GM23338 (cell line): ENCODE data around the gene ANO4. TPM values are rescaled to one million over a fixed set of nuclear protein-coding genes. Genes with fewer than 3 reads are reported as not detected.

Source experiments
- ATAC-seq: fragments of 200-7000 bp; cut with Tn5 transposase; 3 replicates; pipeline ENCODE4 v1.9.1; 2020
- DNase-seq: peaks from one replicate; pipeline ENCODE4 v3.0.0-alpha.2; 2015; ENCODE audit warnings: low spot score
- H2AFZ ChIP-seq: fragments of 200-600 bp; sonication (generic); 2 replicates; pipeline ENCODE4 v1.8.0; 2016; ENCODE audit warnings: antibody characterized with exemption, mild to moderate bottlenecking, moderate library complexity
- H3F3A ChIP-seq: fragments of 200-600 bp; sonication (generic); replicated peaks from 2 replicates; pipeline ENCODE4 v1.8.0; 2017; ENCODE audit warnings: antibody characterized with exemption, mixed run types, low read depth
- H3K27ac ChIP-seq: fragments of 200-600 bp; sonication (generic); 2 replicates; pipeline ENCODE4 v1.6.1; 2016; ENCODE audit warnings: low read depth
- H3K27me3 ChIP-seq: fragments of 200-600 bp; sonication (generic); 2 replicates; pipeline ENCODE4 v1.8.0; 2016; ENCODE audit warnings: mild to moderate bottlenecking, mixed run types, moderate library complexity; ENCODE audit not compliant: insufficient read depth
- H3K36me3 ChIP-seq: fragments of 200-600 bp; sonication (generic); 2 replicates; pipeline ENCODE4 v1.8.0; 2016; ENCODE audit warnings: mild to moderate bottlenecking; ENCODE audit not compliant: insufficient read depth
- H3K4me1 ChIP-seq: fragments of 200-600 bp; sonication (generic); 2 replicates; pipeline ENCODE4 v1.8.0; 2016; ENCODE audit warnings: mild to moderate bottlenecking, moderate library complexity; ENCODE audit not compliant: insufficient read depth
- H3K4me2 ChIP-seq: fragments of 200-600 bp; sonication (generic); 2 replicates; pipeline ENCODE4 v1.7.1; 2017; ENCODE audit warnings: mixed run types
- H3K4me3 ChIP-seq: fragments of 200-600 bp; sonication (generic); 2 replicates; pipeline ENCODE4 v1.6.1; 2016; ENCODE audit warnings: mixed run types
- H3K79me2 ChIP-seq: fragments of 200-600 bp; sonication (generic); replicated peaks from 2 replicates; pipeline ENCODE4 v1.8.0; 2017; ENCODE audit warnings: mild to moderate bottlenecking; ENCODE audit not compliant: insufficient read depth
- H3K9me2 ChIP-seq: fragments of 200-600 bp; sonication (generic); 2 replicates; pipeline ENCODE4 v1.8.0; 2017; ENCODE audit not compliant: insufficient read depth
- H4K20me1 ChIP-seq: fragments of 200-600 bp; sonication (generic); replicated peaks from 2 replicates; pipeline ENCODE4 v1.8.0; 2017; ENCODE audit warnings: mild to moderate bottlenecking; ENCODE audit not compliant: insufficient read depth
- H3K27ac Mint-ChIP-seq: 2 replicates; pipeline ENCODE4 v1.8.0; 2020; ENCODE audit warnings: inconsistent platforms, mild to moderate bottlenecking, moderate library complexity, mixed read lengths
- H3K27me3 Mint-ChIP-seq: 3 replicates; pipeline ENCODE4 v1.8.0; 2022; ENCODE audit warnings: low read depth, mild to moderate bottlenecking, moderate library complexity, mixed read lengths, inconsistent platforms; ENCODE audit not compliant: insufficient read depth, poor library complexity
- H3K36me3 Mint-ChIP-seq: 3 replicates; pipeline ENCODE4 v1.8.0; 2021; ENCODE audit warnings: low read depth, mild to moderate bottlenecking, inconsistent platforms, moderate library complexity, mixed read lengths
- H3K4me1 Mint-ChIP-seq: 3 replicates; pipeline ENCODE4 v1.8.0; 2020; ENCODE audit warnings: mild to moderate bottlenecking, inconsistent platforms, mixed read lengths
- H3K4me3 Mint-ChIP-seq: 3 replicates; pipeline ENCODE4 v1.8.0; 2021; ENCODE audit warnings: moderate library complexity, mild to moderate bottlenecking, inconsistent platforms, mixed read lengths
- H3K9me3 Mint-ChIP-seq: 3 replicates; pipeline ENCODE4 v1.8.0; 2020; ENCODE audit warnings: moderate library complexity, mild to moderate bottlenecking, inconsistent platforms, mixed read lengths
- CREB1 ChIP-seq: fragments of 250-450 bp; sonication (Bioruptor Pico); IDR thresholded peaks from 2 replicates; pipeline ENCODE4 v1.5.0; 2020; ENCODE audit warnings: low read depth, mild to moderate bottlenecking, moderate library complexity
- EZH2 ChIP-seq: fragments of 200-600 bp; sonication (generic); IDR thresholded peaks from one replicate; pipeline ENCODE4 v1.8.0; 2017; ENCODE audit warnings: antibody characterized with exemption, mild to moderate bottlenecking, low read depth; ENCODE audit not compliant: unreplicated experiment
- EZH2phosphoT487 ChIP-seq: fragments of 200-600 bp; sonication (generic); IDR thresholded peaks from one replicate; pipeline ENCODE4 v1.8.1; 2018; ENCODE audit warnings: antibody characterized with exemption; ENCODE audit not compliant: unreplicated experiment
- JUNB ChIP-seq: IDR thresholded peaks from one replicate; pipeline ENCODE4 v1.6.1; 2016; ENCODE audit warnings: antibody characterized with exemption; ENCODE audit not compliant: unreplicated experiment
- NANOG ChIP-seq: IDR thresholded peaks from 2 replicates; pipeline ENCODE4 v1.6.1; 2016; ENCODE audit warnings: antibody characterized with exemption, borderline replicate concordance
- POLR2AphosphoS5 ChIP-seq: IDR thresholded peaks from 2 replicates; pipeline ENCODE4 v1.6.1; 2016; ENCODE audit warnings: antibody characterized with exemption, low read depth
- STAT1 ChIP-seq: IDR thresholded peaks from one replicate; pipeline ENCODE4 v1.6.1; 2016; ENCODE audit warnings: antibody characterized with exemption; ENCODE audit not compliant: unreplicated experiment
- ZNF114 ChIP-seq: fragments of 250-450 bp; sonication (Bioruptor Pico); IDR thresholded peaks from 2 replicates; pipeline ENCODE4 v1.5.0; 2020; ENCODE audit warnings: mild to moderate bottlenecking, moderate library complexity
- ZNF331 ChIP-seq: fragments of 250-450 bp; sonication (Bioruptor Pico); IDR thresholded peaks from 2 replicates; pipeline ENCODE4 v1.5.0; 2020; ENCODE audit warnings: low read depth, mild to moderate bottlenecking, moderate library complexity
- polyA plus RNA-seq: library from polyadenylated mRNA; unstranded; fragments of >200 nt; fragmentation: Nextera tagmentation; extraction: Ambion mirVana; gene quantifications from 2 replicates; pipeline ENCODE4 v1.2.1, GENCODE V29; 2016
- total RNA-seq: library from RNA; depleted of rRNA; stranded (reverse); fragments of >200 nt; shearing (Covaris generic); gene quantifications from 2 replicates; pipeline ENCODE4 v1.2.3, GENCODE V29; 2014
- TF ChIP-seq, protein P1 (sequence below): IDR thresholded peaks from one replicate; pipeline ENCODE4 v1.6.1; 2018; ENCODE audit warnings: antibody characterized with exemption; ENCODE audit not compliant: unreplicated experiment
- TF ChIP-seq, protein P2 (sequence below), 2 experiments: fragments of 200-600 bp in 1 of 2; sonication (generic) in 1 of 2; conservative IDR thresholded peaks; 2 replicates each; pipeline versions ENCODE4 v1.5.1 to v1.6.1; 2016 to 2017; ENCODE audit warnings: antibody characterized with exemption in 2 of 2, low read depth in 2 of 2, mild to moderate bottlenecking in 2 of 2, moderate library complexity in 1 of 2
- TF ChIP-seq, protein P3 (sequence below): IDR thresholded peaks from 2 replicates; pipeline ENCODE4 v1.6.1; 2016; ENCODE audit warnings: antibody characterized with exemption

Gene ANO4
- total and polyA plus RNA-seq, 2 experiments from 2014 or later = 1.7 to 8.7 TPM

DNA sequence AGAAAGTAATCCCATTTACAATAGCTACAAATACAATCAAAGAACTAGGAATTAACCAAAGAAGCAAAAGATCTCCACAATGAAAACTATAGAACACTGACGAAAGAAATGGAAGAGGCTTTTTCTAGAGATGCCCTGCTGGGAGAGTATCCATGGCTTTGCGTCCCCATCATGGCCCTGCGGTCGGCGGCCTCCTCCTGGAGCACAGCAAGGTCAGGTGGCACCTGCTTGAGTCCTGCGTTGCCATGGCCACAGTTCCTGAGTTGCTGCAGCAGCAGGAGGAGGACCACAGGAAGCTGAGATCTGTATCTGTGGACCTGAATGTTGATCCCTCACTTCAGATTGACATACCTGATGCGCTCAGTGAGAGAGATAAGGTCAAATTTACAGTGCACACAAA, 271.9 kb downstream of the ANO4 start (continued):
- TF ChIP-seq, protein P1, sequence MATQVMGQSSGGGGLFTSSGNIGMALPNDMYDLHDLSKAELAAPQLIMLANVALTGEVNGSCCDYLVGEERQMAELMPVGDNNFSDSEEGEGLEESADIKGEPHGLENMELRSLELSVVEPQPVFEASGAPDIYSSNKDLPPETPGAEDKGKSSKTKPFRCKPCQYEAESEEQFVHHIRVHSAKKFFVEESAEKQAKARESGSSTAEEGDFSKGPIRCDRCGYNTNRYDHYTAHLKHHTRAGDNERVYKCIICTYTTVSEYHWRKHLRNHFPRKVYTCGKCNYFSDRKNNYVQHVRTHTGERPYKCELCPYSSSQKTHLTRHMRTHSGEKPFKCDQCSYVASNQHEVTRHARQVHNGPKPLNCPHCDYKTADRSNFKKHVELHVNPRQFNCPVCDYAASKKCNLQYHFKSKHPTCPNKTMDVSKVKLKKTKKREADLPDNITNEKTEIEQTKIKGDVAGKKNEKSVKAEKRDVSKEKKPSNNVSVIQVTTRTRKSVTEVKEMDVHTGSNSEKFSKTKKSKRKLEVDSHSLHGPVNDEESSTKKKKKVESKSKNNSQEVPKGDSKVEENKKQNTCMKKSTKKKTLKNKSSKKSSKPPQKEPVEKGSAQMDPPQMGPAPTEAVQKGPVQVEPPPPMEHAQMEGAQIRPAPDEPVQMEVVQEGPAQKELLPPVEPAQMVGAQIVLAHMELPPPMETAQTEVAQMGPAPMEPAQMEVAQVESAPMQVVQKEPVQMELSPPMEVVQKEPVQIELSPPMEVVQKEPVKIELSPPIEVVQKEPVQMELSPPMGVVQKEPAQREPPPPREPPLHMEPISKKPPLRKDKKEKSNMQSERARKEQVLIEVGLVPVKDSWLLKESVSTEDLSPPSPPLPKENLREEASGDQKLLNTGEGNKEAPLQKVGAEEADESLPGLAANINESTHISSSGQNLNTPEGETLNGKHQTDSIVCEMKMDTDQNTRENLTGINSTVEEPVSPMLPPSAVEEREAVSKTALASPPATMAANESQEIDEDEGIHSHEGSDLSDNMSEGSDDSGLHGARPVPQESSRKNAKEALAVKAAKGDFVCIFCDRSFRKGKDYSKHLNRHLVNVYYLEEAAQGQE = no peak
- no peak for TF ChIP-seq EZH2
- TF ChIP-seq ZNF114 (CRISPR knock-in tag) = no peak
- TF ChIP-seq ZNF331 (CRISPR knock-in tag) = no peak
- no peak for TF ChIP-seq EZH2phosphoT487
- TF ChIP-seq STAT1 = no peak
- TF ChIP-seq NANOG = no peak
- no peak for TF ChIP-seq JUNB

DNA sequence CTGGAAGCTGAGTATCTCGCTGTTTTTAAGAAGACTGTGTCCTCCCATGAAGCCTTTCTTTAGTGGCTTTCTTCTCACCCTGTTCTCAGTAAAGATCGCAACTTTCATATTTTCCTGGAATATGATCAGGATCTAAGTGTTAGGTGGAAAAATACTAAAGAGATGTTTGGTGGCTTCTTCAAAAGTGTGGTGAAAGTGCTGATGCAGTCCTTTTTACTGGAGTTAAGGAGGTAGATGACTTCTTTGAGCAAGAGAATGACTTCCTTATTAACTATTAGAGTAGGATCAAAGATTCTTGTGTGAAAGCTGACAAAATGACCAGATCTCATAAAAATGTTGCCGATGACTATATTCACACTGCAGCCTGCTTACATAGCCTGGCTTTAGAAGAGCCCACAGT, 273.8 kb downstream of the ANO4 start:
- H3K4me1 Mint-ChIP-seq = no peaks in the 10 kb centered on the region
- Histone ChIP-seq H3K4me2 (no peak overlapping the region), H3K27ac (no peak overlapping the region), H3K79me2 (no peaks in the 10 kb centered on the region), H3K27me3 (no peaks in the 10 kb centered on the region), H3K4me1 (no peaks in the 10 kb centered on the region), H3K4me3 (no peak overlapping the region), H3K9me2 (no peaks in the 10 kb centered on the region), H3F3A (no peaks in the 10 kb centered on the region), H3K36me3 (no peaks in the 10 kb centered on the region), H2AFZ (no peak overlapping the region), H4K20me1 (no peaks in the 10 kb centered on the region)
- no peak for DNase-seq
- no peaks in the 10 kb centered on the region for H3K9me3 Mint-ChIP-seq
- H3K4me3 Mint-ChIP-seq = no peak overlapping the region
- H3K27me3 Mint-ChIP-seq = peaks cover 1% of the 10 kb centered on the region
- no peak for ATAC-seq
- H3K27ac Mint-ChIP-seq = no peak overlapping the region
- H3K36me3 Mint-ChIP-seq = no peaks in the 10 kb centered on the region
- TF ChIP-seq STAT1 (no peak), CREB1 (no peak), EZH2 (no peak), EZH2phosphoT487 (no peak), NANOG (no peak), POLR2AphosphoS5 (no peak), ZNF114 (CRISPR knock-in tag) (no peak), JUNB (no peak)
- TF ChIP-seq, protein P2, sequence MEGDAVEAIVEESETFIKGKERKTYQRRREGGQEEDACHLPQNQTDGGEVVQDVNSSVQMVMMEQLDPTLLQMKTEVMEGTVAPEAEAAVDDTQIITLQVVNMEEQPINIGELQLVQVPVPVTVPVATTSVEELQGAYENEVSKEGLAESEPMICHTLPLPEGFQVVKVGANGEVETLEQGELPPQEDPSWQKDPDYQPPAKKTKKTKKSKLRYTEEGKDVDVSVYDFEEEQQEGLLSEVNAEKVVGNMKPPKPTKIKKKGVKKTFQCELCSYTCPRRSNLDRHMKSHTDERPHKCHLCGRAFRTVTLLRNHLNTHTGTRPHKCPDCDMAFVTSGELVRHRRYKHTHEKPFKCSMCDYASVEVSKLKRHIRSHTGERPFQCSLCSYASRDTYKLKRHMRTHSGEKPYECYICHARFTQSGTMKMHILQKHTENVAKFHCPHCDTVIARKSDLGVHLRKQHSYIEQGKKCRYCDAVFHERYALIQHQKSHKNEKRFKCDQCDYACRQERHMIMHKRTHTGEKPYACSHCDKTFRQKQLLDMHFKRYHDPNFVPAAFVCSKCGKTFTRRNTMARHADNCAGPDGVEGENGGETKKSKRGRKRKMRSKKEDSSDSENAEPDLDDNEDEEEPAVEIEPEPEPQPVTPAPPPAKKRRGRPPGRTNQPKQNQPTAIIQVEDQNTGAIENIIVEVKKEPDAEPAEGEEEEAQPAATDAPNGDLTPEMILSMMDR (conservative IDR thresholded peaks at IDR 0.05; ENCODE audit: low read depth in 2 of 2) = no peak
- TF ChIP-seq, protein P1 = no peak
- TF ChIP-seq, protein P3, sequence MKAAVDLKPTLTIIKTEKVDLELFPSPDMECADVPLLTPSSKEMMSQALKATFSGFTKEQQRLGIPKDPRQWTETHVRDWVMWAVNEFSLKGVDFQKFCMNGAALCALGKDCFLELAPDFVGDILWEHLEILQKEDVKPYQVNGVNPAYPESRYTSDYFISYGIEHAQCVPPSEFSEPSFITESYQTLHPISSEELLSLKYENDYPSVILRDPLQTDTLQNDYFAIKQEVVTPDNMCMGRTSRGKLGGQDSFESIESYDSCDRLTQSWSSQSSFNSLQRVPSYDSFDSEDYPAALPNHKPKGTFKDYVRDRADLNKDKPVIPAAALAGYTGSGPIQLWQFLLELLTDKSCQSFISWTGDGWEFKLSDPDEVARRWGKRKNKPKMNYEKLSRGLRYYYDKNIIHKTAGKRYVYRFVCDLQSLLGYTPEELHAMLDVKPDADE = no peak
